Stimulated activated CD4-positive, alpha-beta T cell treated with anti-CD3 and anti-CD28 coated beads, Interleukin-12 subunit alpha, Interleukin-12 subunit beta, amount 100 ng/mL, for 4 hours (primary cell): ENCODE measurements around the gene SPATA31C1.
"Not testable (repeated sequence)": the region's sequence is repeated elsewhere in the genome, so short reads cannot be mapped to it uniquely, and the experiment has no call there.

Source experiments
- DNase-seq: peaks from one replicate; pipeline ENCODE4 v3.0.0-alpha.2; 2020

The SPATA31C1 gene

GRCh38 chr9:87917662-87918061 is at the start of gene SPATA31C1:
Gene SPATA31C1 (plus strand): TSS chr9:87917962.
- not testable (repeated sequence) for DNase-seq

GRCh38 chr9:87868175-87868574 is 49.6 kb upstream of the SPATA31C1 start:
- no peak for DNase-seq

- DNase-seq: no peak
These were observed 49.1 kb upstream of the SPATA31C1 start for GRCh38 chr9:87868635-87869034.

- no peak for DNase-seq
These were observed 48.7 kb upstream of the SPATA31C1 start for GRCh38 chr9:87869082-87869481.

GRCh38 chr9:87871425-87872078 is 46.2 kb upstream of the SPATA31C1 start:
- no peak for DNase-seq

- DNase-seq: no peak
These were observed 45.6 kb upstream of the SPATA31C1 start for GRCh38 chr9:87872079-87872624.

GRCh38 chr9:87873607-87874303 is 44.0 kb upstream of the SPATA31C1 start:
- DNase-seq: no peak

- no peak for DNase-seq
These were observed 43.5 kb upstream of the SPATA31C1 start for GRCh38 chr9:87874304-87874623.

GRCh38 chr9:87875060-87875459 is 42.7 kb upstream of the SPATA31C1 start:
- DNase-seq: no peak

GRCh38 chr9:87875831-87876545 is 41.8 kb upstream of the SPATA31C1 start:
- DNase-seq: no peak

- no peak for DNase-seq
These were observed 41.1 kb upstream of the SPATA31C1 start for GRCh38 chr9:87876708-87877107.

- no peak for DNase-seq
These were observed 38.7 kb upstream of the SPATA31C1 start for GRCh38 chr9:87878989-87879511.

GRCh38 chr9:87880116-87880515 is 37.6 kb upstream of the SPATA31C1 start:
- DNase-seq: no peak

GRCh38 chr9:87880683-87881082 is 37.1 kb upstream of the SPATA31C1 start:
- DNase-seq: no peak

GRCh38 chr9:87882627-87883026 is 35.1 kb upstream of the SPATA31C1 start, which contains the start of gene SPATA31E1:
Gene SPATA31E1 (plus strand): TSS chr9:87882877. CDS start chr9:87882892, 15 bp downstream.
- no peak for DNase-seq

- no peak for DNase-seq
These were observed 34.5 kb upstream of the SPATA31C1 start for GRCh38 chr9:87883274-87883673.

GRCh38 chr9:87883990-87884389 is 33.8 kb upstream of the SPATA31C1 start:
- DNase-seq: no peak

- no peak for DNase-seq
These were observed 32.9 kb upstream of the SPATA31C1 start for GRCh38 chr9:87884578-87885459.

GRCh38 chr9:87885484-87886189 is 32.1 kb upstream of the SPATA31C1 start:
- no peak for DNase-seq

GRCh38 chr9:87886210-87886932 is 31.4 kb upstream of the SPATA31C1 start:
- DNase-seq: no peak

- DNase-seq: no peak
These were observed 30.7 kb upstream of the SPATA31C1 start for GRCh38 chr9:87886933-87887505.
